ENCODE measurements around the gene CENPE.

The CENPE gene

GRCh38 chr4:103144926-103145325 is 53.2 kb downstream of the CENPE start:
- H3K36me3 Mint-ChIP-seq (ENCODE audit: low read depth): peaks cover 75% of the 10 kb centered on the region
- H3K27me3 Mint-ChIP-seq (ENCODE audit: low read depth, poor library complexity): no peaks in the 10 kb centered on the region
- H3K27ac Mint-ChIP-seq: no peak overlapping the region
- no peak for TF ChIP-seq CTCF (IDR thresholded peaks at IDR 0.05)
- H3K9me3 Mint-ChIP-seq: no peaks in the 10 kb centered on the region
- DNase-seq: no peak
- H3K4me3 Mint-ChIP-seq: no peak overlapping the region
- no peaks in the 10 kb centered on the region for H3K4me1 Mint-ChIP-seq

GRCh38 chr4:103137446-103137827 is 60.7 kb downstream of the CENPE start:
- Mint-ChIP-seq H3K9me3 (no peaks in the 10 kb centered on the region), H3K27ac (no peak overlapping the region), H3K4me3 (no peak overlapping the region), H3K27me3 (ENCODE audit: low read depth, poor library complexity) (no peaks in the 10 kb centered on the region), H3K4me1 (no peaks in the 10 kb centered on the region), H3K36me3 (ENCODE audit: low read depth) (peaks cover 47% of the 10 kb centered on the region)
- no peak for DNase-seq
- TF ChIP-seq CTCF (IDR thresholded peaks at IDR 0.05): no peak

GRCh38 chr4:103136671-103137445 is 61.3 kb downstream of the CENPE start:
- Mint-ChIP-seq H3K27me3 (ENCODE audit: low read depth, poor library complexity) (no peaks in the 10 kb centered on the region), H3K27ac (no peak overlapping the region), H3K9me3 (no peaks in the 10 kb centered on the region), H3K4me1 (no peaks in the 10 kb centered on the region), H3K4me3 (no peak overlapping the region), H3K36me3 (ENCODE audit: low read depth) (peaks cover 51% of the 10 kb centered on the region)
- no peak for TF ChIP-seq CTCF (IDR thresholded peaks at IDR 0.05)
- no peak for DNase-seq

GRCh38 chr4:103129174-103129573 is 69.0 kb downstream of the CENPE start:
- peaks cover 33% of the 10 kb centered on the region for H3K9me3 Mint-ChIP-seq
- no peak overlapping the region for H3K4me3 Mint-ChIP-seq
- no peaks in the 10 kb centered on the region for H3K4me1 Mint-ChIP-seq
- no peak for TF ChIP-seq CTCF (IDR thresholded peaks at IDR 0.05)
- no peak overlapping the region for H3K27ac Mint-ChIP-seq
- DNase-seq: no peak
- H3K27me3 Mint-ChIP-seq (ENCODE audit: low read depth, poor library complexity): no peaks in the 10 kb centered on the region
- peaks cover 66% of the 10 kb centered on the region for H3K36me3 Mint-ChIP-seq (ENCODE audit: low read depth)

- H3K27ac Mint-ChIP-seq: no peak overlapping the region
- no peak for TF ChIP-seq CTCF (IDR thresholded peaks at IDR 0.05)
- no peaks in the 10 kb centered on the region for H3K27me3 Mint-ChIP-seq (ENCODE audit: low read depth, poor library complexity)
- no peak for DNase-seq
- H3K4me3 Mint-ChIP-seq: no peak overlapping the region
- H3K4me1 Mint-ChIP-seq: no peaks in the 10 kb centered on the region
- peaks cover 63% of the 10 kb centered on the region for H3K36me3 Mint-ChIP-seq (ENCODE audit: low read depth)
- peaks cover 33% of the 10 kb centered on the region for H3K9me3 Mint-ChIP-seq
These were observed 72.0 kb downstream of the CENPE start for GRCh38 chr4:103126126-103126525.

- H3K4me1 Mint-ChIP-seq: no peaks in the 10 kb centered on the region
- peaks cover 52% of the 10 kb centered on the region for H3K36me3 Mint-ChIP-seq (ENCODE audit: low read depth)
- DNase-seq: no peak
- TF ChIP-seq CTCF (IDR thresholded peaks at IDR 0.05): no peak
- H3K9me3 Mint-ChIP-seq: peaks cover 10% of the 10 kb centered on the region
- H3K27ac Mint-ChIP-seq: no peak overlapping the region
- no peak overlapping the region for H3K4me3 Mint-ChIP-seq
- H3K27me3 Mint-ChIP-seq (ENCODE audit: low read depth, poor library complexity): no peaks in the 10 kb centered on the region
These were observed 75.0 kb downstream of the CENPE start for GRCh38 chr4:103123114-103123513.

Data from nephron progenitor cell (in vitro differentiated cells).